Measurements from ENCODE around the gene ZFC3H1. TPM values are rescaled to one million over a fixed set of nuclear protein-coding genes. Genes with fewer than 3 reads are reported as not detected.

The ZFC3H1 gene
- total and polyA plus RNA-seq, 2 of the 4 experiments (the other 2 are of a cell fraction): 16.8 to 23.3 TPM

DNA sequence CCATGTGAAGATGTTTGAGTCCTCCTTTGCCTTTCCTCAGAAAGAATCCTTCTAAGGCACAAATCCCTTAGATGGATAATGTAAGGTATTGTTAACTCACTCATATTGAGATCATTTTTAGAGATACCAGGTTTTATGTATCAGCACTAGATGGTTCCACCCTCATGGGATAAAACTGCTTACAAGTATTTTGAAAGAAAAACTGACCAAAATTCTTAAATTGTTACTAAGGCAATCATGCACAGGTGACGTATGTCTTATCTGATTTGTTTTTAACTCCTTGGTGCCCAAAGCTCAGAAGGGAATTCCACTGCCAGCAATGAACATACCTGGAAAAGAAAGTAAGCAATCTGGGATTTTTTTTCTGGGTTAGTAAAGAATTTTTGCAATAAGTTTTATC is 78.4 kb downstream of the ZFC3H1 start:
- no peak overlapping the region for H4K5ac ChIP-seq (ENCODE audit: low read depth, low read length)
- dilution Hi-C loops (cut with HindIII; ENCODE audit: low sequenced_read_pairs, unreplicated experiment): no loop called here
- H3K9me3 ChIP-seq (ENCODE audit: control insufficient read depth, insufficient read depth, low read length): no peaks in the 10 kb centered on the region
- H3K18ac ChIP-seq (ENCODE audit: low read depth, low read length): no peak overlapping the region
- no TSS peak for BruUV-seq (replicated peaks)
- H3K79me1 ChIP-seq (ENCODE audit: low read depth in 1 of 2, low read length in 2 of 2): no peaks in the 10 kb centered on the region
- H3K4ac ChIP-seq (ENCODE audit: low read depth, low read length): no peak overlapping the region
- ATAC-seq (ENCODE audit: low read depth) (no peak), DNase-seq (no peak)
- no peak overlapping the region for H4K91ac ChIP-seq (ENCODE audit: insufficient read depth, low read depth, low read length)
- no peak for TF ChIP-seq SMC3 (IDR thresholded peaks at IDR 0.05; ENCODE audit: low read depth, low read length)
- H3K14ac ChIP-seq (replicated peaks; ENCODE audit: low read depth, low read length): no peak overlapping the region
- no peak overlapping the region for H2BK5ac ChIP-seq (ENCODE audit: low read depth, low read length, poor library complexity, severe bottlenecking)
- no peak overlapping the region for H2BK120ac ChIP-seq (ENCODE audit: low read depth, low read length)
- H3K4me3 ChIP-seq (ENCODE audit: insufficient read depth, low read depth, low read length): no peak overlapping the region
- no peak overlapping the region for H2AK5ac ChIP-seq (ENCODE audit: low read depth, low read length)
- no peak overlapping the region for H2AFZ ChIP-seq (replicated peaks; ENCODE audit: low read length, poor library complexity)
- no peaks in the 10 kb centered on the region for H3K4me1 ChIP-seq (ENCODE audit: control insufficient read depth, insufficient read depth, low read length)
- H3K4me2 ChIP-seq (ENCODE audit: low read depth, low read length): no peak overlapping the region
- no peaks in the 10 kb centered on the region for H3K9me1 ChIP-seq (ENCODE audit: insufficient read depth, low read length)
- H2BK15ac ChIP-seq (ENCODE audit: low read depth, low read length): no peak overlapping the region
- H3K27ac ChIP-seq (ENCODE audit: insufficient read depth, low read length): no peak overlapping the region
- H2AK9ac ChIP-seq (replicated peaks; ENCODE audit: low read depth, low read length, poor library complexity): no peak overlapping the region
- no peak overlapping the region for H3K9ac ChIP-seq (ENCODE audit: low read depth, low read length)
- no CpG with 5 or more reads among the region's 1 CpG for WGBS, 2 experiments (ENCODE audit: extremely low coverage in 2 of 2, insufficient read length in 1 of 2)
- no peak overlapping the region for H3K23ac ChIP-seq (ENCODE audit: low read depth, low read length)
- intact Hi-C loops (cut with micrococcal nuclease): no loop called here
- no peak overlapping the region for H3K56ac ChIP-seq (ENCODE audit: extremely low read depth, insufficient read depth, low read length)
- in situ Hi-C loops (cut with MboI; ENCODE audit: low sequenced_read_pairs): no loop called here
- no peak overlapping the region for H2BK20ac ChIP-seq (ENCODE audit: low read depth, low read length)
- H3K27me3 ChIP-seq (ENCODE audit: control insufficient read depth, insufficient read depth, low read length): peaks cover 12% of the 10 kb centered on the region
- no peaks in the 10 kb centered on the region for H4K20me1 ChIP-seq (ENCODE audit: insufficient read depth, low read length)
- CTCF ChIA-PET: no interaction called here
- POLR2A ChIA-PET (ENCODE audit: unreplicated experiment): no interaction called here
- H4K8ac ChIP-seq (ENCODE audit: low read depth in 2 of 2, low read length in 2 of 2): no peak overlapping the region
- H3K36me3 ChIP-seq (ENCODE audit: control insufficient read depth, insufficient read depth, low read length): no peaks in the 10 kb centered on the region

Measured in IMR-90 (cell line).